ENCODE data around the gene TMEM154.

DNA sequence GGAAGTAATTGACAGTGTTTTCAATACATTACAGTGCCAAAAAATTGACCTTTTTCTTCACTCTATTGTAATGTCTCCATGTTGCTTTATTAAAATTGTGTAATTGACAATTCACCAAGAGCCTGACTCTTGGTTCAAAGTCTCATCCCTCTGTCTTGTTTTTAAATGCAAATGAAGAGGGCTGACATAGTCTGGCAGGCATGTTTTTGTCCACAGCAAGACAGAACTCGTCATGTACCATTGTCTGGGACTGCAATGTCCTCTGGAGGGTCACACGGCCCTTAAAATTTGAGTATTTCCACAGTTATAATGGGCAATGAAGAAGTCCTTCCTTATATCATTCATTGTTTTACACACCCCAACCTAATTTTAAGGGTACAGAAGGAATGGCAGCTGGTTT is 105.9 kb downstream of the TMEM154 start:
- TF ChIP-seq CTCF (optimal IDR thresholded peaks at IDR 0.05 in 1 of 3, IDR thresholded peaks at IDR 0.05 in 1 of 3, conservative IDR thresholded peaks at IDR 0.05 in 1 of 3; ENCODE audit: extremely low read depth in 1 of 3, insufficient read depth in 2 of 3, low read length in 3 of 3) (no peak), EZH2 (IDR thresholded peaks at IDR 0.05; ENCODE audit: low read length) (no peak)
